SK-N-SH (cell line): ENCODE measurements around the gene PNPLA2.

Source experiments
- CTCF ChIP-seq: fragments of 200-600 bp; sonication (generic); IDR thresholded peaks from 2 replicates; pipeline ENCODE4 v1.6.1; 2017; ENCODE audit warnings: antibody characterized with exemption, mild to moderate bottlenecking, moderate library complexity
- NRF1 ChIP-seq: IDR thresholded peaks from 2 replicates; pipeline ENCODE4 v1.6.1; 2012; ENCODE audit warnings: low read depth, mild to moderate bottlenecking, low read length
- TAF1 ChIP-seq: IDR thresholded peaks from 2 replicates; pipeline ENCODE4 v1.6.1; 2012; ENCODE audit warnings: low read depth, mild to moderate bottlenecking, low read length, moderate library complexity, borderline replicate concordance
- ZBTB33 ChIP-seq: IDR thresholded peaks from 2 replicates; pipeline ENCODE4 v1.4.0; 2012; ENCODE audit warnings: low read depth, borderline replicate concordance

GRCh38 chr11:827146-827896, 8.6 kb downstream of the PNPLA2 start:
- no peak for TF ChIP-seq ZBTB33
- TF ChIP-seq NRF1: no peak
- no peak for TF ChIP-seq CTCF
- TF ChIP-seq TAF1: no peak
